Fibroblast of the aortic adventitia (primary cell): ENCODE data around the gene MYOM1. TPM values are rescaled to one million over a fixed set of nuclear protein-coding genes. Genes with fewer than 3 reads are reported as not detected.

ENCODE experiments used
- DNase-seq: peaks from one replicate; pipeline ENCODE4 v3.0.0-alpha.2; 2010; ENCODE audit warnings: low read depth
- H3K4me3 ChIP-seq: 2 replicates; pipeline ENCODE4 v1.5.1; 2011; ENCODE audit warnings: low read depth, mild to moderate bottlenecking, control low read depth, low read length, moderate library complexity
- total RNA-seq: library from RNA; depleted of rRNA; stranded (reverse); fragments of >200 nt; gene quantifications from 2 replicates; pipeline ENCODE4 v1.2.3, GENCODE V29; 2012; ENCODE audit warnings: low replicate concordance
- TF ChIP-seq, protein P1 (sequence below): IDR thresholded peaks from 2 replicates; pipeline ENCODE4 v1.5.1; 2011; ENCODE audit warnings: mild to moderate bottlenecking, low read length, control low read depth, inconsistent platforms; ENCODE audit not compliant: insufficient read depth

Gene MYOM1
- total RNA-seq, 1 donor = 0.90 TPM

DNA sequence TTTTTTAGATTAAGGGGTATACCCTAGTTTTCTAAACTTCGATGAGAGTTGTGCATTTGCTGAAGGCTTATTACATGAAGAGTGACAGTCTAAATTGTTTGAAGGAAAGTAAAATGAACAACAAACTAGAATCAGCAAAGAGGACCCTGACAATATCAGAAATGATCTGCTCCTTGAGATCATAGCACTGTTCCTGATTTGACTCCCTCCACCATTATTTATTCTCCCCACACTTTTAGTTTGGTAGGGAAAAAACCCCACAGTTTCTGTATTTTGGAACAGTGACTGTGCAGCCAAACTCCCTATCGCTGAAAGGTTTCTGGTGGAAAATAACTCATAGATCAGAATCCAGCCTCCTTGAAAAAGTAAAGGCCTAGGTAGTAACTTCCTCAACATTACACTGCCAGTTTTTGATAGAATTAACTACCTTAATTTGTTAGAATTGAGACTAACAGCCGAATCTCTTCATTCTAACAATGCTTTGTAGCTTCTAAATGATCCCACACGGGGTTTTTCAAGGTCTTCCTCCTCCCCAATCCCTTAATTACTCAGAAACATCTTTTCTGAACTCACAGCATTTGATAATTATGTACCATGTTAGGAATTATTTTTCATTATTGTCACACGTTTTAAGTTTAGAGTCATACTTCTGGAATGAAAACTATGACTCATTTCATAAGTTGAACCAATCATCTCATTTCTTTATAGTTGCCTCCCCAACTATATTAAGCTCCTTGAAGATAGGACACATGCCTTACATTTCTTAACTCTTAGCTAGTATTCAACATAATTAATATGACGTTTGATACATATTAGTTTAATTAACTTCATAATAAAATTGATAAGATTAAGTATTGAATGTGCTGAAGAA, 30.7 kb upstream of the MYOM1 start:
- TF ChIP-seq, protein P1, sequence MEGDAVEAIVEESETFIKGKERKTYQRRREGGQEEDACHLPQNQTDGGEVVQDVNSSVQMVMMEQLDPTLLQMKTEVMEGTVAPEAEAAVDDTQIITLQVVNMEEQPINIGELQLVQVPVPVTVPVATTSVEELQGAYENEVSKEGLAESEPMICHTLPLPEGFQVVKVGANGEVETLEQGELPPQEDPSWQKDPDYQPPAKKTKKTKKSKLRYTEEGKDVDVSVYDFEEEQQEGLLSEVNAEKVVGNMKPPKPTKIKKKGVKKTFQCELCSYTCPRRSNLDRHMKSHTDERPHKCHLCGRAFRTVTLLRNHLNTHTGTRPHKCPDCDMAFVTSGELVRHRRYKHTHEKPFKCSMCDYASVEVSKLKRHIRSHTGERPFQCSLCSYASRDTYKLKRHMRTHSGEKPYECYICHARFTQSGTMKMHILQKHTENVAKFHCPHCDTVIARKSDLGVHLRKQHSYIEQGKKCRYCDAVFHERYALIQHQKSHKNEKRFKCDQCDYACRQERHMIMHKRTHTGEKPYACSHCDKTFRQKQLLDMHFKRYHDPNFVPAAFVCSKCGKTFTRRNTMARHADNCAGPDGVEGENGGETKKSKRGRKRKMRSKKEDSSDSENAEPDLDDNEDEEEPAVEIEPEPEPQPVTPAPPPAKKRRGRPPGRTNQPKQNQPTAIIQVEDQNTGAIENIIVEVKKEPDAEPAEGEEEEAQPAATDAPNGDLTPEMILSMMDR = no peak
- DNase-seq = peak; percentile 87
- peak overlapping the region; percentile 37 for H3K4me3 ChIP-seq

DNA sequence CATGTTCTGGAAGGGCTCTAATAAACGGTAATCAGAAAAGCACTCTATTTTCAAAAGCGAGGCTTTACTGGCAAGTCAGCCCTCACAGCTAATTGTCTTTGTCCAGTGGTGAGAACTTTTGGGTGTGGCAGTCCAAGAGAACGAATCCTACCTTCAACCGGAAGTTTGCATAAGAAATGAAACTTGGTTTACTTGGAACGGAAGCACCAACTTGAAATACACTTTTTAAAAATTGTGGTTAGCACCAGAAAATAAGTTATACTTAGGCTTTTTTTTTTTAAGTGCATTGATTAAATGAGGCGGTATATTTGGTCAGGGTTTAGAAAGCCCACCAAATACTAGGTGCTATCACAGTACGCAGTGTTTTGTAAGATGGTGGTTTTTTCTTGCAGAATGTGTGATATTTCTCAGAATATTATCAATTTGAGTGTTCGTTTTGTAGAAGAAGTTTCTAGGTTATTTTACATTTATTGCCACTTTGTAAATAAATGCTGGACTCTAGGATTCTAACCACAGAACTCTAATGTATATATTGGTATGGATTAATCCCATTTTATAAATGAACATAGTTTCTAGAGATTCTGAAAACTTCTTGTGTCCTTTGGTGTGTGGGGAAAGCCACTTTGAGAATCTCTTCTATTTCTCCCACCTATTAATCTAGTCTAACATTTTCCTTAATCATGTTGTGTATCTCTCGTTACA, 29.0 kb upstream of the MYOM1 start:
- TF ChIP-seq, protein P1 = no peak
- peak overlapping the region; percentile 93 for H3K4me3 ChIP-seq
- peak; percentile 72 for DNase-seq

DNA sequence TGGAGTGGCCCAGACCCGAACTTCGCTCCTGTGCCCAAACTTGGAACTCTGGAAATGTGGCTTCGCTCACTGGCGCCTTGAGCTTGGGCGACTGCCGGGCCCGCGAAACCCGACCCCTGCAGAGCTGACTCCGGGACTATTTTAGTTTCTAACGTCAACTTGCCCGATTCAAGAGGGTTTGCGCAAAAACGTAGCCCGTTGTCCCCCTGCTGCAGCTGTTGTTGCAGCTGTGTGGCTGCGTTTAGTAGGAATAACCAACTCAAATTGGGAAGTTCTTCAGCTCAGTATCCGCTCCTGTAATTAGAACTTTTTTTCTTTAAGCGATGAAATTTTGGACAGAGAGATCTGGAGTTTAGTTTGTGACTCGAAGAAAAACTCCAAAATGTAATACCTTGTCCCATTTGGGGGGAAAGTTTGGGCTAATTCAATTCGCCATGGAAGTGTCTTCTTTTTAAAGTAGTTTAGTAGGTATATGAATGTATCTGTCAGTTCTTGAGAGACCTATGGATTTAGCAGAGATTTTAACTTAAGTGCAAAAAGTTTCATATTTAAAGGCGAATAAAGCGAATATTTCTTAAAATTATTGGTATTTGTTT, 28.4 kb upstream of the MYOM1 start:
- TF ChIP-seq, protein P1 = no peak
- H3K4me3 ChIP-seq = peak overlapping the region; percentile 93
- DNase-seq = peak; percentile 61

DNA sequence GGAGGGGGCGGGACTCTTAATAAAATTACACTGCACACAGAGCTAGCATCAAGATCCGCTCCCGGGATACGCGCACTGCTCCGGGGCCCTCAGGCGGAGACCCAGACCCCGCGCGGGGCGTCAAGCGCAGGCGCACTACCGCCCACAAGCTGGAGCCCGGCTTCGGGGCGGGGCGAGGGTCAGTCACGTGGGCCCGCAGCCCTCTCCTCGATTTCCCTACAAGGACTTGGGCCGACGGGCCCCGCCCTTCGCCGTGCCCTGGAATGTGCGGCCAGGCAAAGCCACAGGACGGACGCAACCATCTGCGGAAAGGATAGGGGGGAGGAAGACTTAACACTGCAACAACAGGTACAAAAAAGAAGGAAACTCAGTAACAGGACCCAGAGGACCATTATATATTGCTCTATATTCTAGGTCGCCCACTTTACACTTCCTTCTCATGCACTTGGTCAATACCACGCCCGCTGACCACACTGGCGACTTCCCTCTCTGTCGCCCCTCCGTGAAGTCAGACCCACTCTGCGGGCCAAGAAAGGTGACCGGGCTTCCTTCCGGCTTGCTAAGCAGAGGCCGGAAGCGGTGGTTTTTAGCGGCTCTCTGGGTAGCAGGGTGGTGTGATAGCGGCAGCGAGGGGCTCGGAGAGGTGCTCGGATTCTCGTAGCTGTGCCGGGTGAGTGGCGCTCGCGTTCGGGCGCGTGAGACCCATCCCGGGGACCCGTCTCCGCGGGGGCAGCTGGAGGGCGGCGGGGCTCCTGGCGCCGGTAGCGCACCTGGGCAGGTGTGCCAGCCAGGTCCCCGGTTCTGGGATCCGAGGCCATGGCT, 27.7 kb upstream of the MYOM1 start, which contains the start of gene MYL12A:
MYL12A (plus strand) TSS at position 562 of the 822 bp plus-strand sequence. CDS start 5,447 bp downstream, outside the sequence.
- DNase-seq = peak; percentile 99
- H3K4me3 ChIP-seq = peak within 1 kb of the TSS; percentile 93
- TF ChIP-seq, protein P1 = no peak

DNA sequence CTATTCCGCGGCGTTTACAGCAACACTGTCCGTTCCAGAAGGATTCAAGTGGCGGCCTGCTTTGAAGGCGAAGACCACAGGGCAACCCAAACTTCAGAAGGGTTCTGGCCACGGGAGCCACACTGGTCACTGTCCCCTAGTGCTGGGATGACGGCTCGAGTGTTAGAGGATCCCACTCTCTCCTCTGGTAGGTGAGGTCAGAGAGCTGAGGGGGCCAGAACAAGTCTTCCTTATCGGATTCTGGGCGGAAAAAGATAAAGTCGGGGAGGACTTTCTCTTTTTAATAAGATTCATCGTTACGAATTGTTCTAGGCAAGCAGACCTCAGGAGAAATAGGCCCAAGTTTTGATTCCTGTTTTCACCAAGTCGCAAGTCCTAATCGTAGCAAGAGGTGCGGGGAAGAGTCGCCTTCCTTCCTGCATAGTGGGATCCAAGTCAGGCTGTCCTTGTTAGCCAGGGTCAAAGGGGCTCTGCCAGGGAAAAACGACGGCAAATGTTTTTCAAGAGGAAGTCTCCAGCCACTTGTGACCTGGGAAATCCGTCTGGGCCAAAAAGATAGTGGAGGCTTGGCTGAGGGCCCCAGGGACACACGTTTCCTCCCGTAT, 27.0 kb upstream of the MYOM1 start:
- DNase-seq = peak; percentile 44
- TF ChIP-seq, protein P1 = no peak
- peak overlapping the region; percentile 93 for H3K4me3 ChIP-seq
